ENCODE data around the gene FLAD1. TPM values are rescaled to one million over a fixed set of nuclear protein-coding genes. Genes with fewer than 3 reads are reported as not detected.

Gene FLAD1
- total RNA-seq, 1 donor from 2014 or later: 28.7 TPM

- H3K27ac Mint-ChIP-seq (ENCODE audit: unreplicated experiment): no peak overlapping the region
- peaks cover 4% of the 10 kb centered on the region for H3K27me3 Mint-ChIP-seq (ENCODE audit: low read depth)
- H3K4me3 Mint-ChIP-seq (ENCODE audit: unreplicated experiment): no peak overlapping the region
- TF ChIP-seq CTCF (IDR thresholded peaks at IDR 0.05): no peak
- no peak for DNase-seq (ENCODE audit: low spot score)
- no peaks in the 10 kb centered on the region for H3K36me3 Mint-ChIP-seq (ENCODE audit: low read depth)
- H3K4me1 Mint-ChIP-seq (ENCODE audit: low read depth): peaks cover 4% of the 10 kb centered on the region
- no peaks in the 10 kb centered on the region for H3K9me3 Mint-ChIP-seq (ENCODE audit: low read depth)
These were observed 54.8 kb downstream of the FLAD1 start for GRCh38 chr1:155037851-155038441.

- no peak for TF ChIP-seq CTCF (IDR thresholded peaks at IDR 0.05)
- Mint-ChIP-seq H3K27me3 (ENCODE audit: low read depth) (peaks cover 4% of the 10 kb centered on the region), H3K4me1 (ENCODE audit: low read depth) (peaks cover 4% of the 10 kb centered on the region), H3K4me3 (ENCODE audit: unreplicated experiment) (no peak overlapping the region), H3K36me3 (ENCODE audit: low read depth) (no peaks in the 10 kb centered on the region), H3K9me3 (ENCODE audit: low read depth) (no peaks in the 10 kb centered on the region), H3K27ac (ENCODE audit: unreplicated experiment) (no peak overlapping the region)
- no peak for DNase-seq (ENCODE audit: low spot score)
These were observed 55.6 kb downstream of the FLAD1 start for GRCh38 chr1:155038602-155039307.

GRCh38 chr1:155039308-155039669, 56.1 kb downstream of the FLAD1 start:
- Mint-ChIP-seq H3K4me1 (ENCODE audit: low read depth) (peaks cover 4% of the 10 kb centered on the region), H3K4me3 (ENCODE audit: unreplicated experiment) (no peak overlapping the region), H3K27me3 (ENCODE audit: low read depth) (peaks cover 4% of the 10 kb centered on the region), H3K36me3 (ENCODE audit: low read depth) (no peaks in the 10 kb centered on the region), H3K9me3 (ENCODE audit: low read depth) (no peaks in the 10 kb centered on the region), H3K27ac (ENCODE audit: unreplicated experiment) (no peak overlapping the region)
- no peak for DNase-seq (ENCODE audit: low spot score)
- TF ChIP-seq CTCF (IDR thresholded peaks at IDR 0.05): no peak

GRCh38 chr1:155040358-155041093, 57.4 kb downstream of the FLAD1 start:
- H3K27ac Mint-ChIP-seq (ENCODE audit: unreplicated experiment): no peak overlapping the region
- no peak for TF ChIP-seq CTCF (IDR thresholded peaks at IDR 0.05)
- H3K36me3 Mint-ChIP-seq (ENCODE audit: low read depth): no peaks in the 10 kb centered on the region
- H3K4me3 Mint-ChIP-seq (ENCODE audit: unreplicated experiment): no peak overlapping the region
- H3K4me1 Mint-ChIP-seq (ENCODE audit: low read depth): peaks cover 13% of the 10 kb centered on the region
- no peak for DNase-seq (ENCODE audit: low spot score)
- peaks cover 4% of the 10 kb centered on the region for H3K27me3 Mint-ChIP-seq (ENCODE audit: low read depth)
- no peaks in the 10 kb centered on the region for H3K9me3 Mint-ChIP-seq (ENCODE audit: low read depth)

Small RNAs within 50 kb of the gene (microRNA-seq; reads per million reads assigned to microRNA genes)
- not detected for gene MIR4258 (ENCODE audit: borderline number of aligned reads)

Other genes starting within 250 kb of the FLAD1 start
- 0.92 to 1.8 TPM (median 1.5 TPM) in 3 replicates for gene KCNN3, start 113.1 kb upstream of the FLAD1 start, total RNA-seq
- 27.5 to 31.6 TPM (median 30.7 TPM) in 3 replicates for gene PMVK, start 46.6 kb upstream of the FLAD1 start, total RNA-seq
- 47.1 to 60.2 TPM (median 57.1 TPM) in 3 replicates for gene PBXIP1, start 27.2 kb upstream of the FLAD1 start, total RNA-seq
- gene PYGO2, start 21.6 kb upstream of the FLAD1 start, total RNA-seq: 23.2 to 27.2 TPM (median 24.0 TPM) in 3 replicates
- 251 to 316 TPM (median 256 TPM) in 3 replicates for gene SHC1, start 12.6 kb upstream of the FLAD1 start, total RNA-seq
- gene CKS1B, start 8.7 kb upstream of the FLAD1 start, total RNA-seq: 23.2 to 34.0 TPM (median 26.8 TPM) in 3 replicates
- gene LENEP, start 10.2 kb downstream of the FLAD1 start, total RNA-seq: 0.72 to 0.85 TPM in 2 of 3 replicates, not detected in the other
- gene ZBTB7B, start 19.5 kb downstream of the FLAD1 start, total RNA-seq: 34.8 to 42.9 TPM (median 41.1 TPM) in 3 replicates
- gene DCST2, start 50.4 kb downstream of the FLAD1 start, total RNA-seq: 0.30 to 0.36 TPM (median 0.36 TPM) in 3 replicates
- not detected in 3 replicates for gene DCST1, start 50.5 kb downstream of the FLAD1 start, total RNA-seq
- gene ADAM15, start 68.0 kb downstream of the FLAD1 start, total RNA-seq: 73.7 to 91.1 TPM (median 75.2 TPM) in 3 replicates
- gene EFNA4, start 80.4 kb downstream of the FLAD1 start, total RNA-seq: 8.9 to 10.6 TPM (median 9.7 TPM) in 3 replicates
- 4.3 to 5.5 TPM (median 4.5 TPM) in 3 replicates for gene EFNA3, start 95.5 kb downstream of the FLAD1 start, total RNA-seq
- 10.9 to 27.6 TPM (median 12.6 TPM) in 3 replicates for gene EFNA1, start 144.5 kb downstream of the FLAD1 start, total RNA-seq
- gene SLC50A1, start 152.5 kb downstream of the FLAD1 start, total RNA-seq: 34.0 to 40.3 TPM (median 37.9 TPM) in 3 replicates
- 41.3 to 73.3 TPM (median 48.9 TPM) in 3 replicates for gene DPM3, start 157.2 kb downstream of the FLAD1 start, total RNA-seq
- 159 to 202 TPM (median 174 TPM) in 3 replicates for gene KRTCAP2, start 190.0 kb downstream of the FLAD1 start, total RNA-seq
- 9.6 to 10.7 TPM (median 9.7 TPM) in 3 replicates for gene TRIM46, start 190.5 kb downstream of the FLAD1 start, total RNA-seq
- 112 to 127 TPM (median 118 TPM) in 3 replicates for gene THBS3, start 224.6 kb downstream of the FLAD1 start, total RNA-seq
- 28.2 to 49.1 TPM (median 29.8 TPM) in 3 replicates for gene MTX1, start 225.4 kb downstream of the FLAD1 start, total RNA-seq